Measurements from ENCODE around the gene KRTAP9-8. TPM values are rescaled to one million over a fixed set of nuclear protein-coding genes. Genes with fewer than 3 reads are reported as not detected.
"Not testable (repeated sequence)": the region's sequence is repeated elsewhere in the genome, so short reads cannot be mapped to it uniquely, and the experiment has no call there.

The KRTAP9-8 gene
- total RNA-seq, 1 donor from 2014 or later, result not detected

DNA sequence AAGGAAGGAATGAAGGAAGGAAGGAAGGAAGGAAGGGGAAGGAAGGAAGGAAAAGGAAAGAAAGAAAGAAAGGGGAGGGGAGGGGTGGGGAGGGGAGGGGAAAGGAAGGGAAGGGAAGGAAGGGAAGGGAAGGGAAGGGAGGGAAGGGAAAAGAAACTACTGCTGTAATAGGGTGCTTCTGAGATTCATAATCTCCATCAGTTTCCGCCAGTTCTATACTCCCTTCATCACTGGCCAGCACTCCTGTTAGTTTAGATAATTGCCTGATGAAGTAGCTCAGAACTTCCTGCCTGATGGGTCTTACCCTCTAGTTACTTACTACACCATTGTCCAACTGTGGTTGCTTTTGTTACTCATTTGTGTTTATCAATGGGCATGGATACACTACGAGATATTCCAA lies 25.4 kb downstream of the KRTAP9-8 start:
- H3K27ac Mint-ChIP-seq (ENCODE audit: unreplicated experiment), result no peak overlapping the region
- H3K4me3 Mint-ChIP-seq (ENCODE audit: unreplicated experiment), result no peak overlapping the region
- H3K4me1 Mint-ChIP-seq (ENCODE audit: unreplicated experiment), result peaks cover 3% of the 10 kb centered on the region
- no peaks in the 10 kb centered on the region for H3K36me3 Mint-ChIP-seq (ENCODE audit: unreplicated experiment)
- no peaks in the 10 kb centered on the region for H3K27me3 Mint-ChIP-seq (ENCODE audit: unreplicated experiment)
- TF ChIP-seq CTCF (IDR thresholded peaks at IDR 0.05), result no peak
- DNase-seq (ENCODE audit: extremely low spot score, unreplicated experiment), result no peak
- no peaks in the 10 kb centered on the region for H3K9me3 Mint-ChIP-seq (ENCODE audit: unreplicated experiment)

DNA sequence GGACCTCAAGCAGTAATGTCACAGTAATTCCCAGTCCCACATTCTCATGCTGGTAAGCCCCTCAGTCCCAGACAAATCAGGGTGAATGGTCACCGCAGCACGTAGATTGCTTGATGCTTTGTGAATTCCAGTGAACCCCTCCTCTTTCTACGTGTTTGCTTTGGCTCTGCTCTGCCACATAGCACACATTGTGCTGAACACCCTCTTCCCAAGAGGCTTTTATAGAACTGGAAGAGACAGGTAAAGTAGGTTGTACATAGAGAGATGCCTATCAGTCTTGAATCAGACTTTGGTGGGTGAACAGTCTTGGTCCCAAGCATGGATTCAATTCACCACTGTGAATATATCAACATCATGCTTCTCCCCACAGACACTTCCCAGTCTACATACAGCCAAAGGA lies 26.8 kb downstream of the KRTAP9-8 start:
- TF ChIP-seq CTCF (IDR thresholded peaks at IDR 0.05), result no peak
- DNase-seq (ENCODE audit: extremely low spot score, unreplicated experiment), result no peak
- Mint-ChIP-seq H3K4me1 (ENCODE audit: unreplicated experiment) (no peaks in the 10 kb centered on the region), H3K27me3 (ENCODE audit: unreplicated experiment) (no peaks in the 10 kb centered on the region), H3K4me3 (ENCODE audit: unreplicated experiment) (no peak overlapping the region), H3K9me3 (ENCODE audit: unreplicated experiment) (no peaks in the 10 kb centered on the region), H3K36me3 (ENCODE audit: unreplicated experiment) (no peaks in the 10 kb centered on the region), H3K27ac (ENCODE audit: unreplicated experiment) (no peak overlapping the region)

DNA sequence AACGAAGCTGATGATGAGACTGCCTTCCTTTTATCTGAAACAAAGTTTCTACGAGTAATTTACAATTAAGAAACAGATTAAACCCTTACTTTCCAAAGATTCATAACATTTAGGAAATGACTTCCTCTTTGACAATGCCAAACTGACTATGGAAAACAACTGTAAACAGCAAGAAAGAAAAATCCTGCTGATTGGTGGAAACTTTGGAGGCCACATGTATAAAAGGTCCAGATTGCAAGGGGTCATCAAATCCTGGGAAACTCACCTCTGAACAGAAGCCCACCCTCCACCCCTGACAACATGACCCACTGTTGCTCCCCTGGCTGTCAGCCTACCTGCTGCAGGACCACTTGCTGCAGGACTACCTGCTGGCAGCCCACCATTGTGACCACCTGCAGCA lies 27.3 kb downstream of the KRTAP9-8 start, which contains the start of gene KRTAP9-6:
KRTAP9-6 (plus strand) TSS at position 301 of the 400 bp plus-strand sequence; CDS start at position 301, 0 bp downstream.
- Mint-ChIP-seq H3K9me3 (ENCODE audit: unreplicated experiment) (no peaks in the 10 kb centered on the region), H3K4me1 (ENCODE audit: unreplicated experiment) (no peaks in the 10 kb centered on the region), H3K4me3 (ENCODE audit: unreplicated experiment) (no peak within 1 kb of the TSS), H3K27me3 (ENCODE audit: unreplicated experiment) (no peaks in the 10 kb centered on the region), H3K27ac (ENCODE audit: unreplicated experiment) (no peak within 1 kb of the TSS), H3K36me3 (ENCODE audit: unreplicated experiment) (no peaks in the 10 kb centered on the region)
- no peak for TF ChIP-seq CTCF (IDR thresholded peaks at IDR 0.05)
- no peak for DNase-seq (ENCODE audit: extremely low spot score, unreplicated experiment)

- H3K4me1 Mint-ChIP-seq (ENCODE audit: unreplicated experiment), result no peaks in the 10 kb centered on the region
- TF ChIP-seq CTCF (IDR thresholded peaks at IDR 0.05), result no peak
- H3K9me3 Mint-ChIP-seq (ENCODE audit: unreplicated experiment), result no peaks in the 10 kb centered on the region
- DNase-seq (ENCODE audit: extremely low spot score, unreplicated experiment), result no peak
- no peaks in the 10 kb centered on the region for H3K36me3 Mint-ChIP-seq (ENCODE audit: unreplicated experiment)
- H3K27me3 Mint-ChIP-seq (ENCODE audit: unreplicated experiment), result no peaks in the 10 kb centered on the region
- no peak overlapping the region for H3K27ac Mint-ChIP-seq (ENCODE audit: unreplicated experiment)
- no peak overlapping the region for H3K4me3 Mint-ChIP-seq (ENCODE audit: unreplicated experiment)
Observed at GRCh38 chr17:41267711-41268110, 29.9 kb downstream of the KRTAP9-8 start.

GRCh38 chr17:41271323-41271722 lies 33.5 kb downstream of the KRTAP9-8 start:
- DNase-seq (ENCODE audit: extremely low spot score, unreplicated experiment); H3K27me3 Mint-ChIP-seq (ENCODE audit: unreplicated experiment); H3K4me1 Mint-ChIP-seq (ENCODE audit: unreplicated experiment); H3K4me3 Mint-ChIP-seq (ENCODE audit: unreplicated experiment); H3K27ac Mint-ChIP-seq (ENCODE audit: unreplicated experiment); H3K36me3 Mint-ChIP-seq (ENCODE audit: unreplicated experiment); H3K9me3 Mint-ChIP-seq (ENCODE audit: unreplicated experiment): not testable (repeated sequence)

DNA sequence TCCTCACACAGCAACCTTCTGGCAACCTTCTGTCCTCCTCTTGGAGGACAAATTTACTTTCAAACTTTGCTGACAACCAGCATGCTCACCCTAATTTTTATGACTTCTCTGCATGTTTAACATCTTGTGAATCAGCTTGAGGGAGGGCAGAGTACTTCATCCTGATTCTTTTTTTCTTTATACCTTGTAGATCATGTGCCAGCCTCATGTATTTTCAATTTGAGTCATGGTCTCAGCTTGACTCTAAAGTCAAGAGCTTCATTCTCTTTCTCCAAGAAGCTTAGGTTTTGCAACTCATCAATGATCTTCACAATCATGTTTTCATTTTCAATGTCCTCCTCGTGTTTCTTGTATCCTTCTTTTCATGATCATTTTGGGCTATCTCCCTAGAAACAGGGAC lies 34.1 kb downstream of the KRTAP9-8 start:
- Mint-ChIP-seq H3K27me3 (ENCODE audit: unreplicated experiment) (peaks cover 2% of the 10 kb centered on the region), H3K36me3 (ENCODE audit: unreplicated experiment) (no peaks in the 10 kb centered on the region), H3K4me1 (ENCODE audit: unreplicated experiment) (no peaks in the 10 kb centered on the region), H3K4me3 (ENCODE audit: unreplicated experiment) (no peak overlapping the region), H3K9me3 (ENCODE audit: unreplicated experiment) (no peaks in the 10 kb centered on the region), H3K27ac (ENCODE audit: unreplicated experiment) (no peak overlapping the region)
- no peak for TF ChIP-seq CTCF (IDR thresholded peaks at IDR 0.05)
- no peak for DNase-seq (ENCODE audit: extremely low spot score, unreplicated experiment)

DNA sequence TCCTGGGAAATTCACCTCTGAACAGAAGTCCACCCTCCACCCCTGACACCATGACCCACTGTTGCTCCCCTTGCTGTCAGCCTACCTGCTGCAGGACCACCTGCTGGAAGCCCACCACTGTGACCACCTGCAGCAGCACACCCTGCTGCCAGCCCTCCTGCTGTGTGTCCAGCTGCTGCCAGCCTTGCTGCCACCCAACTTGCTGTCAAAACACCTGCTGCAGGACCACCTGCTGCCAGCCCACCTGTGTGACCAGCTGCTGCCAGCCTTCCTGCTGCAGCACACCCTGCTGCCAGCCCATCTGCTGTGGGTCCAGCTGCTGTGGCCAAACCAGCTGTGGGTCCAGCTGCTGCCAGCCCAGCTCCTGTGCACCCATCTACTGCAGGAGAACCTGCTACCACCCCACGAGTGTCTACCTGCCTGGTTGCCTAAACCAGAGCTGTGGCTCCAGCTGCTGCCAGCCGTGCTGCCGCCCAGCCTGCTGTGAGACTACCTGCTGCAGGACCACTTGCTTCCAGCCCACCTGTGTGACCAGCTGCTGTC lies 37.9 kb downstream of the KRTAP9-8 start, which contains the start of gene KRTAP9-7:
KRTAP9-7 (plus strand) TSS at position 51 of the 543 bp plus-strand sequence; CDS start at position 51, 0 bp downstream.
- not testable (repeated sequence) for H3K36me3 Mint-ChIP-seq (ENCODE audit: unreplicated experiment); H3K27me3 Mint-ChIP-seq (ENCODE audit: unreplicated experiment); H3K27ac Mint-ChIP-seq (ENCODE audit: unreplicated experiment); H3K4me3 Mint-ChIP-seq (ENCODE audit: unreplicated experiment); H3K4me1 Mint-ChIP-seq (ENCODE audit: unreplicated experiment); DNase-seq (ENCODE audit: extremely low spot score, unreplicated experiment); H3K9me3 Mint-ChIP-seq (ENCODE audit: unreplicated experiment)
